Mesodermal cell (in vitro differentiated cells): ENCODE measurements around the gene SOCS4.

Experiments used
- H3K27ac ChIP-seq: 2 replicates; pipeline ENCODE4 v1.7.0; 2013; ENCODE audit warnings: mild to moderate bottlenecking, low read depth, low read length, moderate library complexity; ENCODE audit not compliant: severe bottlenecking
- H3K36me3 ChIP-seq: 2 replicates; pipeline ENCODE4 v1.7.1; 2013; ENCODE audit warnings: mild to moderate bottlenecking, low read length, moderate library complexity; ENCODE audit not compliant: control insufficient read depth, insufficient read depth
- H3K4me1 ChIP-seq: one replicate; pipeline ENCODE4 v1.7.1; 2013; ENCODE audit warnings: mild to moderate bottlenecking, low read length; ENCODE audit not compliant: insufficient read depth, control insufficient read depth, poor library complexity, severe bottlenecking
- H3K4me3 ChIP-seq: 2 replicates; pipeline ENCODE4 v1.7.0; 2013; ENCODE audit warnings: low read length, control low read depth, mild to moderate bottlenecking; ENCODE audit not compliant: insufficient read depth, poor library complexity, severe bottlenecking; ENCODE audit errors: extremely low read depth
- H3K9me3 ChIP-seq: 2 replicates; pipeline ENCODE4 v1.7.1; 2013; ENCODE audit warnings: mild to moderate bottlenecking, low read length, moderate library complexity; ENCODE audit not compliant: control insufficient read depth
- WGBS, 2 experiments: methylation state at CpG; one replicate each; pipeline ENCODE4 v1.1.5; 2013; ENCODE audit warnings: missing lambda C conversion rate in 2 of 2; ENCODE audit not compliant: insufficient coverage in 2 of 2; 5-methylcytosine and 5-hydroxymethylcytosine counted together

Gene SOCS4

GRCh38 chr14:55092341-55092740, 65.3 kb downstream of the SOCS4 start:
- 94% methylated on average over 4 of the region's 4 CpGs for WGBS, 2 experiments

GRCh38 chr14:55094292-55095157, 67.5 kb downstream of the SOCS4 start:
- Histone ChIP-seq H3K9me3 (no peaks in the 10 kb centered on the region), H3K4me1 (peaks cover 8% of the 10 kb centered on the region), H3K4me3 (no peak overlapping the region), H3K27ac (no peak overlapping the region), H3K36me3 (no peaks in the 10 kb centered on the region)
- 85 to 95% methylated on average over 5 of the region's 9 CpGs for WGBS, 2 experiments

More at GRCh38 chr14:55092341-55092740, 65.3 kb downstream of the SOCS4 start:
- Histone ChIP-seq H3K9me3 (no peaks in the 10 kb centered on the region), H3K4me1 (peaks cover 8% of the 10 kb centered on the region), H3K27ac (no peak overlapping the region), H3K4me3 (no peak overlapping the region), H3K36me3 (no peaks in the 10 kb centered on the region)

DNA sequence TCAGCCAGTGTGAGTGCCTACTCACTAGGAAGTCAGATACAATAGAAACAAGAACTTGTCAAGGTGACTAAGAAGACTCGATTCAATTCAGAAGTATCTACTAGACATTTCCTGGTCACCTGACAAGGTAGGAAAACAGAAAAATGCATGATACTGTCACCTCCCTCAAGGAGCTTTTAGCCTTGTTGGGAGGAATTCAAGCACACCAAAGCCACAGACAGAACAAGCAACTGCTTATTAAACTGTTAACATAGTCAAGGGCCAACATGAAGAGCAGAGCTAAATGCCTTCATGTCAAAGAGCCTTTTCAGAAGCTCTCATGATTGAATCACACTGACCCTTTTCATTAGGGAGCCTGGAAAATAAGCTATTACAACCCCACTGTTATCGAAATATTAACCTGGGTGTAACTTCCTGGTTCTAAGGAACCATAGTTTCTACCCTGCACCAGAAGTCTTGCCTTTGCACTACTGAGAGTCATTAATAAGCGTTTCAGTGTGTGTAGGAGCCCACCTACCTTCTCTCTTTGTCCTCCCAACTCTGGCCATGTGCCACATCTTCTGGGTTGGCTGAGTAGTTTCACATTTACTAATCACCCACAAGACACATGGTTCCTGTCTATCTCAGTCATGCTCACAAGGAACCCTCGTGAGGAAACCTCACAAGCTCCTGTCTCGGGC, 71.0 kb downstream of the SOCS4 start:
- H3K4me1 ChIP-seq, result peaks cover 19% of the 10 kb centered on the region
- H3K4me3 ChIP-seq, result no peak overlapping the region
- 83 to 100% methylated on average over 3 to 5 of the region's 5 CpGs for WGBS, 2 experiments
- no peaks in the 10 kb centered on the region for H3K9me3 ChIP-seq
- no peaks in the 10 kb centered on the region for H3K36me3 ChIP-seq
- no peak overlapping the region for H3K27ac ChIP-seq

DNA sequence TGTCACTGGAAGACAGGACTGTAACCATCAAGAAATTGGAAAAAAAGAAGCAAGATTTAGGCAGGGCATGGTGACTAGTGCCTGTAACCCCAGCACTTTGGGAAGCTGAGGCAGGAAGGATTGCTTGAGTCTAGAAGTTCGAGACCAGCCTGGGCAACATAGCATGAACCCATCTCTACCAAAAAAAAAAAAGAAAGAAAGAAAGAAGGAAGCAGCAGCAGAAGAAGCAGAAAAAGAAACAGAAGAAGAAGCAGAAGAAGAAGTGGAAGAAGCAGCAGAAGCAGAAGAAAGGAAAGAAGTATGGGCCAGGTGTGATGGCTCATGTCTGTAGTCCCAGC, 71.5 kb downstream of the SOCS4 start:
- H3K4me1 ChIP-seq, result peaks cover 25% of the 10 kb centered on the region
- H3K36me3 ChIP-seq, result no peaks in the 10 kb centered on the region
- H3K27ac ChIP-seq, result no peak overlapping the region
- H3K9me3 ChIP-seq, result no peaks in the 10 kb centered on the region
- H3K4me3 ChIP-seq, result no peak overlapping the region
- no CpG with 5 or more reads among the region's 1 CpG for WGBS, 2 experiments
